Measurements from ENCODE around the gene SYCP2L. TPM values are rescaled to one million over a fixed set of nuclear protein-coding genes. Genes with fewer than 3 reads are reported as not detected.
"Not testable (repeated sequence)": the region's sequence is repeated elsewhere in the genome, so short reads cannot be mapped to it uniquely, and the experiment has no call there.

SYCP2L gene
- total RNA-seq = not detected

GRCh38 chr6:10886691-10887502, at the start of gene SYCP2L:
Gene SYCP2L (plus strand): TSS chr6:10887052. CDS start chr6:10887127, 75 bp downstream.
- H3K4me1 Mint-ChIP-seq (ENCODE audit: low read depth) = peaks cover 15% of the 10 kb centered on the region
- intact Hi-C loops (cut with micrococcal nuclease) = loop anchor here (2.0 kb wide), 1 partner anchor 48 kb away; the partner anchor contains the start of gene MAK
- no peaks in the 10 kb centered on the region for H3K9me3 Mint-ChIP-seq
- H3K4me3 Mint-ChIP-seq = peak within 1 kb of the TSS; percentile 60
- peaks cover 70% of the 10 kb centered on the region for H3K27me3 Mint-ChIP-seq (ENCODE audit: low read depth)
- H3K36me3 Mint-ChIP-seq (ENCODE audit: low read depth) = no peaks in the 10 kb centered on the region
- CTCF ChIA-PET = interaction anchor here (1.1 kb wide), 1 partner anchor 84 kb away, joined by 3 read pairs; no protein-coding TSS in a partner anchor
- no peak within 1 kb of the TSS for H3K27ac Mint-ChIP-seq
- peak; percentile 7 for DNase-seq

GRCh38 chr6:10837622-10837994, 49.2 kb upstream of the SYCP2L start:
- Mint-ChIP-seq H3K36me3 (ENCODE audit: low read depth) (no peaks in the 10 kb centered on the region), H3K27me3 (ENCODE audit: low read depth) (peaks cover 50% of the 10 kb centered on the region)

GRCh38 chr6:10837995-10838793, 48.7 kb upstream of the SYCP2L start, which contains the start of gene MAK:
Gene MAK (minus strand): TSS chr6:10838539. CDS start chr6:10830648, 7,891 bp downstream.
- H3K4me1 Mint-ChIP-seq (ENCODE audit: low read depth) = peaks cover 17% of the 10 kb centered on the region
- H3K4me3 Mint-ChIP-seq = peak within 1 kb of the TSS; percentile 74
- peak within 1 kb of the TSS; percentile 85 for H3K27ac Mint-ChIP-seq
- no peaks in the 10 kb centered on the region for H3K9me3 Mint-ChIP-seq
- CTCF ChIA-PET = no interaction called here
- peaks cover 50% of the 10 kb centered on the region for H3K27me3 Mint-ChIP-seq (ENCODE audit: low read depth)
- DNase-seq = peak; percentile 86
- intact Hi-C loops (cut with micrococcal nuclease) = loop anchor here (1.0 to 5.0 kb wide), 10 partner anchors 49 to 699 kb away; partner anchors contain the start of genes C6orf52, PAK1IP1, SMIM13 and SYCP2L
- H3K36me3 Mint-ChIP-seq (ENCODE audit: low read depth) = no peaks in the 10 kb centered on the region

More at GRCh38 chr6:10837622-10837994, 49.2 kb upstream of the SYCP2L start:
- H3K4me3 Mint-ChIP-seq = peak overlapping the region; percentile 74
- peaks cover 17% of the 10 kb centered on the region for H3K4me1 Mint-ChIP-seq (ENCODE audit: low read depth)
- peak; percentile 15 for DNase-seq
- intact Hi-C loops (cut with micrococcal nuclease) = loop anchor here (5.0 kb wide), 2 partner anchors 625 to 700 kb away; partner anchors contain the start of gene TMEM170B
- H3K9me3 Mint-ChIP-seq = no peaks in the 10 kb centered on the region
- H3K27ac Mint-ChIP-seq = no peak overlapping the region
- CTCF ChIA-PET = interaction anchor here (0.6 kb wide), 1 partner anchor 10 kb away, joined by 4 read pairs; no protein-coding TSS in a partner anchor

- Mint-ChIP-seq H3K4me3 (peak overlapping the region; percentile 74), H3K4me1 (ENCODE audit: low read depth) (peaks cover 17% of the 10 kb centered on the region), H3K27me3 (ENCODE audit: low read depth) (peaks cover 54% of the 10 kb centered on the region), H3K9me3 (no peaks in the 10 kb centered on the region), H3K27ac (peak overlapping the region; percentile 85), H3K36me3 (ENCODE audit: low read depth) (no peaks in the 10 kb centered on the region)
- intact Hi-C loops (cut with micrococcal nuclease) = loop anchor here (1.0 to 5.0 kb wide), 10 partner anchors 48 to 698 kb away; partner anchors contain the start of genes C6orf52, PAK1IP1, SMIM13 and SYCP2L
- DNase-seq = peak; percentile 26
- CTCF ChIA-PET = no interaction called here
Observed at GRCh38 chr6:10838794-10839333, 48.0 kb upstream of the SYCP2L start.

- no peak overlapping the region for H3K27ac Mint-ChIP-seq
- no peak for DNase-seq
- CTCF ChIA-PET = interaction anchor here (0.7 kb wide), 2 partner anchors 9 to 30 kb away, joined by 3 read pairs; no protein-coding TSS in a partner anchor
- H3K4me1 Mint-ChIP-seq (ENCODE audit: low read depth) = peaks cover 8% of the 10 kb centered on the region
- no peaks in the 10 kb centered on the region for H3K9me3 Mint-ChIP-seq
- peaks cover 32% of the 10 kb centered on the region for H3K27me3 Mint-ChIP-seq (ENCODE audit: low read depth)
- no peaks in the 10 kb centered on the region for H3K36me3 Mint-ChIP-seq (ENCODE audit: low read depth)
- intact Hi-C loops (cut with micrococcal nuclease) = no loop called here
- H3K4me3 Mint-ChIP-seq = no peak overlapping the region
Observed at GRCh38 chr6:10843554-10843953, 43.3 kb upstream of the SYCP2L start.

- CTCF ChIA-PET = interaction anchor here (0.6 to 0.7 kb wide), 2 partner anchors 10 to 217 kb away, joined by 4 to 5 read pairs; no protein-coding TSS in a partner anchor
- Mint-ChIP-seq H3K9me3 (peaks cover 2% of the 10 kb centered on the region), H3K4me1 (ENCODE audit: low read depth) (no peaks in the 10 kb centered on the region), H3K27ac (no peak overlapping the region), H3K4me3 (no peak overlapping the region), H3K27me3 (ENCODE audit: low read depth) (peaks cover 4% of the 10 kb centered on the region), H3K36me3 (ENCODE audit: low read depth) (no peaks in the 10 kb centered on the region)
- DNase-seq = no peak
- intact Hi-C loops (cut with micrococcal nuclease) = no loop called here
Observed at GRCh38 chr6:10847684-10848083, 39.2 kb upstream of the SYCP2L start.

- intact Hi-C loops (cut with micrococcal nuclease) = no loop called here
- peaks cover 2% of the 10 kb centered on the region for H3K36me3 Mint-ChIP-seq (ENCODE audit: low read depth)
- CTCF ChIA-PET = no interaction called here
- no peaks in the 10 kb centered on the region for H3K4me1 Mint-ChIP-seq (ENCODE audit: low read depth)
- no peak overlapping the region for H3K27ac Mint-ChIP-seq
- no peak for DNase-seq
- H3K27me3 Mint-ChIP-seq (ENCODE audit: low read depth) = peaks cover 9% of the 10 kb centered on the region
- peaks cover 15% of the 10 kb centered on the region for H3K9me3 Mint-ChIP-seq
- no peak overlapping the region for H3K4me3 Mint-ChIP-seq
Observed at GRCh38 chr6:10849901-10850300, 37.0 kb upstream of the SYCP2L start.

- H3K27me3 Mint-ChIP-seq (ENCODE audit: low read depth) = peaks cover 9% of the 10 kb centered on the region
- no peak overlapping the region for H3K4me3 Mint-ChIP-seq
- CTCF ChIA-PET = no interaction called here
- H3K9me3 Mint-ChIP-seq = peaks cover 15% of the 10 kb centered on the region
- no peak for DNase-seq
- no peak overlapping the region for H3K27ac Mint-ChIP-seq
- peaks cover 2% of the 10 kb centered on the region for H3K36me3 Mint-ChIP-seq (ENCODE audit: low read depth)
- no peaks in the 10 kb centered on the region for H3K4me1 Mint-ChIP-seq (ENCODE audit: low read depth)
- intact Hi-C loops (cut with micrococcal nuclease) = no loop called here
Observed at GRCh38 chr6:10850728-10851127, 36.1 kb upstream of the SYCP2L start.

- H3K9me3 Mint-ChIP-seq = peaks cover 15% of the 10 kb centered on the region
- H3K27ac Mint-ChIP-seq = no peak overlapping the region
- CTCF ChIA-PET = interaction anchor here (0.6 kb wide), 1 partner anchor 8 kb away, joined by 3 read pairs; no protein-coding TSS in a partner anchor
- intact Hi-C loops (cut with micrococcal nuclease) = no loop called here
- H3K4me1 Mint-ChIP-seq (ENCODE audit: low read depth) = no peaks in the 10 kb centered on the region
- H3K27me3 Mint-ChIP-seq (ENCODE audit: low read depth) = peaks cover 13% of the 10 kb centered on the region
- DNase-seq = no peak
- peaks cover 2% of the 10 kb centered on the region for H3K36me3 Mint-ChIP-seq (ENCODE audit: low read depth)
- H3K4me3 Mint-ChIP-seq = no peak overlapping the region
Observed at GRCh38 chr6:10852361-10852960, 34.4 kb upstream of the SYCP2L start.

- peaks cover 15% of the 10 kb centered on the region for H3K9me3 Mint-ChIP-seq
- H3K4me3 Mint-ChIP-seq; intact Hi-C loops (cut with micrococcal nuclease); H3K36me3 Mint-ChIP-seq (ENCODE audit: low read depth); H3K27ac Mint-ChIP-seq; CTCF ChIA-PET; DNase-seq; H3K4me1 Mint-ChIP-seq (ENCODE audit: low read depth): not testable (repeated sequence)
- H3K27me3 Mint-ChIP-seq (ENCODE audit: low read depth) = peaks cover 13% of the 10 kb centered on the region
Observed at GRCh38 chr6:10853849-10854300, 33.0 kb upstream of the SYCP2L start.

GRCh38 chr6:10854922-10855632, 31.8 kb upstream of the SYCP2L start:
- intact Hi-C loops (cut with micrococcal nuclease) = no loop called here
- CTCF ChIA-PET = interaction anchor here (0.6 kb wide), 1 partner anchor 313 kb away, joined by 3 read pairs; no protein-coding TSS in a partner anchor
- Mint-ChIP-seq H3K36me3 (ENCODE audit: low read depth) (peaks cover 2% of the 10 kb centered on the region), H3K27ac (no peak overlapping the region), H3K4me1 (ENCODE audit: low read depth) (no peaks in the 10 kb centered on the region), H3K27me3 (ENCODE audit: low read depth) (peaks cover 13% of the 10 kb centered on the region), H3K4me3 (no peak overlapping the region), H3K9me3 (peaks cover 15% of the 10 kb centered on the region)
- no peak for DNase-seq
